ENCODE measurements around the gene PPP2R5C.

GRCh38 chr14:101827286-101827685, 65.8 kb downstream of the PPP2R5C start:
- TF ChIP-seq CTCF (IDR thresholded peaks at IDR 0.05): no peak
- TF ChIP-seq POLR2A (IDR thresholded peaks at IDR 0.05): no peak

All from uterus (tissue), 2 donors.